ENCODE results near the gene ERGIC3. TPM values are rescaled to one million over a fixed set of nuclear protein-coding genes. Genes with fewer than 3 reads are reported as not detected.

ERGIC3 gene
- 258 TPM in 2 replicates for total RNA-seq (2014; rRNA removed; shearing (Covaris generic))

DNA sequence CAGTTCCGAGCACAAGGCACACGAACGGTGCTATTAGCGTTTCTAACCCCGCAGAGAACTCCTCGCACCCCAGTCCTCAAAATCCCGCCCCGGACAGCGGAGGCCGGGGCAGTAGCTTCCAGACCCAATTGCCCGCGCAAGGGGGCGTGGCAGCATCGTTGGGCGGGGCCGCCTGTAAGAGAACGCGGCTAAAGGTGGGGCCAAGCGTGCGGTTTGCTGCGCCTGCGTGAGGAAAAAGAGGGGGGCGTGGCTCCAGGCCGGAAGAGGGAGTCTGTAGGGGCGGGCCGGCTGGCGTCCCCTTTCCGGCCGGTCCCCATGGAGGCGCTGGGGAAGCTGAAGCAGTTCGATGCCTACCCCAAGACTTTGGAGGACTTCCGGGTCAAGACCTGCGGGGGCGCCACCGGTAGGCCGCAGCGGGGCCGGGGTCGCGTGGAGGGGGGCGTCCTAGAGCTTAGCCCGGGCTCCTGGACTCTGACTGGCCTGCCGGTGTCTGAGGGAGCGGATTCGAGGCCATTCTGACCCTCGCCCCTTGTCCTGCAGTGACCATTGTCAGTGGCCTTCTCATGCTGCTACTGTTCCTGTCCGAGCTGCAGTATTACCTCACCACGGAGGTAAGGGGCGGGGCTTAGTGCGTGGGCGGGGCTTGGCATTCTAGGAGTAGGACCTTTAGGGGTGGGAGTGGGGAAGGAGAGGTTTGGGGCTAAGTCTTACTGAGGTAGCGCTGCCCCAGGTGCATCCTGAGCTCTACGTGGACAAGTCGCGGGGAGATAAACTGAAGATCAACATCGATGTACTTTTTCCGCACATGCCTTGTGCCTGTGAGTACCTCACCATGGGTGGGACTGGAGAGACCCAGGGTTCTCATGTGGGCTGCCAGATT lies at the start of gene ERGIC3:
Gene ERGIC3, plus strand, starts transcription at position 296 of the 880 bp plus-strand sequence. Its CDS starts 20 bp downstream, at position 316.
- peak; percentile 93 for DNase-seq (ENCODE audit: low spot score)

DNA sequence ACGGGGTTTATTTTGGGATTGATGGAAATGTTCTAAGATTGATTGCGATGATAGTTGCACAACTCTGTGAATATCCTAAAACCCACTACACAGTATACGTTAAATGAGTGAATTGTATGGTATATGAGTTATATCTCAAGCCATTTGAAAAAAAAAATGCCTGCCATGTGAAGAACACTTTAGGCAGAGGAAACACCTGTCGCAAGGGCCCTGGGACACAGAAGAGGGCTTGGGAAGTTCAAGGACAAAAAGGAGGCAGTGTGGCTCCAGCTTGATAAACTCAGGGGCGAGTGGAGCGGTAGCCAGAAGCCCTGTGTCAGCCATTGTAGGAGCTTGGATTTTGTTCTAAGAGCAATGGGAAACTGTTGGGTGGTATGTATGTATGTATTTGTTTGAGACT lies 49.5 kb upstream of the ERGIC3 start:
- DNase-seq (ENCODE audit: low spot score) = no peak

DNA sequence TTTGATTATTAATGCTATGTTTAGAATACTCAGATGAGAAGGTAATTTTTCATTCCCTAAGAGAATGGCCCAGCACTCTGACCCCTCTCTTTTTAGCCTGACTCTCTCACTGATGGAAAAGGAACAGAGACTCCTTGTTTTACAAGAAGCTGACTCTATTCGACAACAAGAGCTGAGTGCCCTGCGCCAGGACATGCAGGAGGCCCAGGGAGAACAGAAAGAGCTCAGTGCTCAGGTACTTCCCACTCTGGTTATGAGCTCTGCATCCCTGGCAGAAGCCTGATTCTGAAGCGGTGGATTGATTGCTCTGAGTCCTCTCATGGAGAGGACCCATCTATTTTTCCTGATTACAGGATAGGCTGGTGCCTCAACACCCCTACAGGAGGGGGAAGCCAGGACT lies 45.4 kb upstream of the ERGIC3 start:
- DNase-seq (ENCODE audit: low spot score) = no peak

DNA sequence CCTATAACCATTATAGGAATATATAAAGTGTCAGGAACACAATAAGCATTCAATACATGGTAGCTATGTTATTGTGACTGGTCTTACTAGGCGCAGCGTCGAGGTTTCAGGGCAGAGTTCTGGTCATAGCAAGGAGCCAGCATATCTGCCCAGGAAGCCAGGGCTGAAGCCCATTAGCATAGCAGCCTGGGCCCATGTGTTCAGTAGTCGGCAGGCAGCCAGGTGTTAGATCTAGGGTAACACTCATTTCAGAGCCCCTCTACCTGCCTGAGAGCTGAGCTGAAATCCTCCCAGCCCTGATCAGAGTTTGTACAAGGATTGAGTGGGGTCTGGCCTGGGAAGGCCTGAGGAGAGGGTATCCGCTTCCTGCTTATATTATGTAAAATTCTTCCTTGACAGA lies 44.6 kb upstream of the ERGIC3 start:
- no peak for DNase-seq (ENCODE audit: low spot score)

DNA sequence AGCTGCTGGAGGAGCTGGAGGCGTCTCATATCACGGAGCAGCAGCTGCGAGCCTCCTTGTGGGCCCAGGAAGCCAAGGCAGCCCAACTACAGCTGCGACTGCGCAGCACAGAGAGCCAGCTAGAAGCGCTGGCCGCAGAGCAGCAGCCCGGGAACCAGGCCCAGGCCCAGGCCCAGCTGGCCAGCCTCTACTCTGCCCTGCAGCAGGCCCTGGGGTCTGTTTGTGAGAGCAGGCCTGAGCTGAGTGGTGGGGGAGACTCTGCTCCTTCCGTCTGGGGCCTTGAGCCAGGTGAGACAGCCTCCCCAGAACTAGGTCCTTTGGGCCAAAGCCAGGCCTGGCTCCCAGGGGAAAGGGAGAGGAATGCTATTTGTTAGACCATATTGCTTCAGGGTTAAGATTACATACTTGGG lies 44.1 kb upstream of the ERGIC3 start:
- DNase-seq (ENCODE audit: low spot score) = no peak

DNA sequence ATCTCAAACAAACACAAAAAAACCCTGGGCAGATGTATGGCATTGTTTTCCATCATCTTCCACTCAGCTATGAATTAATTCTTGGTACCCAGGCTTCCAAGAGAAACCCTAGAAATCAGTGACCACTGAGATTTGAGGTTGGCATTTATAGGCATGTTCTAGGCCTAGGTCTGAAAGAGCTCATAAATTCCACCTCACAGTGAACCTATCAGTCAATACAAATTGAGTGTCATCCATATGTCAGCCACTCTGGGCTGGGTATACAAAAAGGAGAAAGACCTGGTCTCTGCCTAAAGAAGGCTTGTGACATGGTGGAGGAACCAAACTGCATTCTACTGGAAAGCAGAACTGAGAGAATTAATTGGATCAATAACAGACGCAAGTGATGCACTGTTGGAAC lies 42.6 kb upstream of the ERGIC3 start:
- DNase-seq (ENCODE audit: low spot score) = no peak

DNA sequence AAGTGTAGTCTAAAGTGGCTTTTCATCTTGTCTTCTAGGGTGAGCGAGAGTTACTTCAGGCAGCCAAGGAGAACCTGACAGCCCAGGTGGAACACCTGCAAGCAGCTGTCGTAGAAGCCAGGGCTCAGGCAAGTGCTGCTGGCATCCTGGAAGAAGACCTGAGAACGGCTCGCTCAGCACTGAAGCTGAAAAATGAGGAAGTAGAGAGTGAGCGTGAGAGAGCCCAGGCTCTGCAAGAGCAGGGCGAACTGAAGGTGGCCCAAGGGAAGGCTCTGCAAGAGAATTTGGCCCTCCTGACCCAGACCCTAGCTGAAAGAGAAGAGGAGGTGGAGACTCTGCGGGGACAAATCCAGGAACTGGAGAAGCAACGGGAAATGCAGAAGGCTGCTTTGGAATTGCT lies 39.5 kb upstream of the ERGIC3 start:
- DNase-seq (ENCODE audit: low spot score) = no peak

DNA sequence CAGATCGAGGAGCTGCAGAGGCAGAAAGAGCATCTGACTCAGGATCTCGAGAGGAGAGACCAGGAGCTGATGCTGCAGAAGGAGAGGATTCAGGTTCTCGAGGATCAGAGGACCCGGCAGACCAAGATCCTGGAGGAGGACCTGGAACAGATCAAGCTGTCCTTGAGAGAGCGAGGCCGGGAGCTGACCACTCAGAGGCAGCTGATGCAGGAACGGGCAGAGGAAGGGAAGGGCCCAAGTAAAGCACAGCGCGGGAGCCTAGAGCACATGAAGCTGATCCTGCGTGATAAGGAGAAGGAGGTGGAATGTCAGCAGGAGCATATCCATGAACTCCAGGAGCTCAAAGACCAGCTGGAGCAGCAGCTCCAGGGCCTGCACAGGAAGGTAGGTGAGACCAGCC lies 38.6 kb upstream of the ERGIC3 start:
- DNase-seq (ENCODE audit: low spot score) = no peak

DNA sequence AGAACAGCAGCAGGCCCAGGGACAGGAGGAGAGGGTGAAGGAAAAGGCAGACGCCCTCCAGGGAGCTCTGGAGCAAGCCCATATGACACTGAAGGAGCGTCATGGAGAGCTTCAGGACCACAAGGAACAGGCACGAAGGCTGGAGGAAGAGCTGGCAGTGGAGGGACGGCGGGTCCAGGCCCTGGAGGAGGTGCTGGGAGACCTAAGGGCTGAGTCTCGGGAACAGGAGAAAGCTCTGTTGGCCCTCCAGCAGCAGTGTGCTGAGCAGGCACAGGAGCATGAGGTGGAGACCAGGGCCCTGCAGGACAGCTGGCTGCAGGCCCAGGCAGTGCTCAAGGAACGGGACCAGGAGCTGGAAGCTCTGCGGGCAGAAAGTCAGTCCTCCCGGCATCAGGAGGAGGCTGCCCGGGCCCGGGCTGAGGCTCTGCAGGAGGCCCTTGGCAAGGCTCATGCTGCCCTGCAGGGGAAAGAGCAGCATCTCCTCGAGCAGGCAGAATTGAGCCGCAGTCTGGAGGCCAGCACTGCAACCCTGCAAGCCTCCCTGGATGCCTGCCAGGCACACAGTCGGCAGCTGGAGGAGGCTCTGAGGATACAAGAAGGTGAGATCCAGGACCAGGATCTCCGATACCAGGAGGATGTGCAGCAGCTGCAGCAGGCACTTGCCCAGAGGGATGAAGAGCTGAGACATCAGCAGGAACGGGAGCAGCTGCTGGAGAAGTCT lies 37.9 kb upstream of the ERGIC3 start:
- DNase-seq (ENCODE audit: low spot score) = no peak

DNA sequence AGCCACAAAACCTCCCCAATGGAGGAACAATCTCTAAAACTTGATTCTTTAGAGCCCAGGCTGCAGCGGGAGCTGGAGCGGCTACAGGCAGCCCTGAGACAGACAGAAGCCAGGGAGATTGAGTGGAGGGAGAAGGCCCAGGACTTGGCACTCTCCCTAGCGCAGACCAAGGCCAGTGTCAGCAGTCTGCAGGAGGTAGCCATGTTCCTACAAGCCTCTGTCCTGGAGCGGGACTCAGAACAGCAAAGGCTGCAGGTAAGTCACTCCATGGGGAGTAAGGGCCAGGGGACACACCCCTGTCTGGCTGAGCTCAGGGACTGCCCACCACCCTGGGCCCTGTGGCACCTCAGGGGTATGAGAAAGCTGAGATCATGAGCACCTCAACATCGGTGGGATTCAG lies 37.1 kb upstream of the ERGIC3 start:
- DNase-seq (ENCODE audit: low spot score) = no peak

DNA sequence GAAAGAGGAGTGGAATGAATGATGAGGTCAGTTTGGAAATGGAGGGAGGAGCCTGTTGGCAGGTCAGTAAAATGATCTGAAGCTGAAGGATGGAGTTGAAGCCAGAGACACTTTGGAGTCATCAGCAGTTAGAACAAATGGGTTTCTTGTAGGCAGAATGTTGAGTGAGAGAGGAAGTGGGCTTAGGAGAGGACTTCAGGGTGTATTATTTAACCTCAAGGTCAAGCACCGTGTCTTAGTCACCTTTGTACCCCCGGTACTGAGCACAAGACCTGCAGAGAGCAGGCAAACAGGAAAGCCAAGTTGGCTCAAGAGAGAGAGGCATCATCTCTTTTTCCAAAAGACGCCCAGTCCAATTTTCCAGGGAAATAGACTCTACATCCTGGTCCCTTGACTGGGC lies 35.7 kb upstream of the ERGIC3 start:
- DNase-seq (ENCODE audit: low spot score) = no peak

DNA sequence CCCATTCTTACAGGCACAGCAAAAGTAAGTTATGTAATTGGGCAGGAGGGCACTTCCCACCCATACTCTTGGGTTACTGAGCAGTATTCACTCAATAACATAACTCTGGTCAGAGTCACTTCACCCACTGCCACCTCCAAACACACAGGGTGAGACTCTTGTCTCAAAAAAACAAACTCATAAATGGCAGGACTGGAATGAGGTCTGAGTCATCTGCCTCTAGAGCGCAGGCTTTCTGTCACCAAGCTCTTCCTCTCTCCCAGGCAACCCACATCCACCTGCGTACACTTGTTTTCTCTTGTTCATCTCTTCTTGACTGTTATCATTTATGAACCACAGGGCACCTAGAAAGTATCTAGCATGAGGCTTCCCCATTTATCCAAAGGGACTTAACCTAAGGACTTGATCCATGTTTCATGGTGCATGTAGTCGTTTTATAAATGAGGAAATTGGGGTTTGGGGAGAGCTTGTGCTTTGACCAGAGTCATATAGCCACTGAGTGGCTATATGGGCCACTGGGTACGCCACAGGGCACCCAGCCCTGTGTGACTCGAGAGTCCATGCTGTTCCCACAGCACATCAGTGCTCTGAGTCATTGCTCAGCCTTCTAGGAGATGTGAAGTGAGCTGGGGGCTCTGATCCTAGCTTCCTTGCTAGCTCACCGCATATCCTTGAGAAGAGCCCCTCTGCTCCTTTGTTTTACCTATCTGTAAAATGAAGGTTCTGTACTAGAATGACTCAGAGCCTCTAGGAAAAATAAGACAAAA lies 34.8 kb upstream of the ERGIC3 start:
- peak; percentile 66 for DNase-seq (ENCODE audit: low spot score)

DNA sequence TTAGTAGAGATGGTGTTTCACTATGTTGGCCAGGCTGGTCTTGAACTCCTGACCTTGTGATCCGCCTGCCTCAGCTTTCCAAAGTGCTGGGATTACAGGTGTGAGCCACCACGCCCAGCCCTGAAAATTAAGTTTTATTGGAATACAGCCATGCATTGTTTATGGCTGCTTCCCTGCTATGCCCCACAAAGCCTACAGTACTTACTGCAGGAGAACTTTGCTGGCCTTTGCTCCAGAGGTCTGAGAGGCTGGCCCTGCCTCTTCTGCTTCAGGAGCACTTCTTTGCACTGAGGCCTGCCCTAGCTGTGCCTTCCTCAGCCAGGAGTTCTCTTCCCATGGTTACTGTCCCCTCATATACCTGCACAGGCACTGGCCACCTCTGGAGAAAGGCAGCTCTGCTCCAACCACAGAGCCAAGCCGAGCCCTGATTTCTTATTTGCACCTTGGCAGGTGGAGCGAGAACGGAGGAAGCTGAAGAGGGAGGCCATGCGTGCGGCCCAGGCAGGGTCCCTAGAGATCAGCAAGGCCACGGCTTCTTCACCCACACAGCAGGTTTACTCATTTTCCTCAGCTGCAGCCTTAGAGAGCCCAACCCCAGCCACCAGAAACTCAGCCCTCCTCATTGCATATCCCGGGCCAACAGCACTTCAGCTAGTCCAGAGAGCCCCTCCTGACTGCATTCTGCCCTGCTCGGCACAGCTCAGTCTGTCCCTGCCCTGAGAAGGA lies 33.2 kb upstream of the ERGIC3 start:
- no peak for DNase-seq (ENCODE audit: low spot score)

DNA sequence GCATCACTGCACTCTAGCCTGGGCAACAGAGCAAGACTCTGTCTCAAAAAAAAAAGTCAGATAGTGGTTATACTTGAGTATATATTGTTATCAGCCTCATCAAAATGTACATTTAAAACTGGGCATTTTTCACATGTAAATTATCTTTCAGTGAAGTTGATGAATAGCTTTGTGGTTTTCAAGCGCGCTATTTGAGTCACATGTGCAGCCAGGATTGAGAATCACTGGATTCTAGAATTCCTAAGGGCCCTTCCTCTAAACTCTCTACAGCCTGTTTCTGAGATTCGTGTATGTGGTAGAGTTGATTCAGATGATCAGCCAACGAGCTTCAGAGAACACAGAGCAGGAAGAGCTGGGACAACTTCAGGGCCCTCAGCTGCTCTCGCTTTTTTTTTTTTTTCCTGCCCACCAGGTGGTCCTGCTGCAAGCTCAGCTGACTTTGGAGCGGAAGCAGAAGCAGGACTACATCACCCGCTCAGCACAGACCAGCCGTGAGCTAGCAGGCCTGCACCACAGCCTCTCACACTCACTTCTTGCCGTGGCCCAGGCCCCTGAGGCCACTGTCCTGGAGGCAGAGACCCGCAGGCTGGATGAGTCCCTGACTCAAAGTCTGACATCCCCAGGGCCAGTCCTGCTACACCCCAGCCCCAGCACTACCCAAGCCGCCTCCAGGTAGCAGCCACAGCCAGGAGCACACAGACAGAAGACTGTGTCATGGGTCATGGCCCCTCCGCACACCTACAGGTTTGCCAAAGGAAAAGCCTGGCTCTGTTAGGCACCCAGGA lies 30.7 kb upstream of the ERGIC3 start:
- DNase-seq (ENCODE audit: low spot score) = peak; percentile 69

DNA sequence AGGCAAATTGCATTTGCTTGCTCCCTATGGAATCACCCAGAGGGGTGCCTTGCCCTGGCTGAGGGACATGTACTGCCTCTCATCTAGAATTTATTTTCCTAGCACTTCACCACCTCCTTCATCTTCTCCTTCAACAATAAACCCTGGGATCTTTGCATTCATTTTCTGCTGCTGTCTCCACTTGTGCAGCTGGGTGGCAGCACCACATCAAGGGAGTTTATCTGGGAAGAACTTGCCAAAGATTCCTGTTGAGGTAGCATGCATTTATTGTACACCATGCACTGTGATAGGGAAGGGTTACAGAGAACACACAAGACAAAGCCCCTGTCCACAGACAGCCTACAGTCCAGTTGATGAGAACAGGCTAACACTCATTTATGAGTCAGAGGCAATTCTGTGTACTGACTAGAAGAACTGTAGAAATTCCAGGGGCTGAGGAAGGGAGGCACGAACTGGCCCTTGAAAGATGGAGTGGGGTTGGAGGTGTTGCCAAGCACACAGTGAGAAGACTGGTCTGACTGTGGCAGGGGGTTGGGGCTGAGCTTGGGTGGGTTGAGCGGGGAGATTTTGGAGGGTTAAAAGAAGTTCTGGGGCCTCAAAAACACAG lies 30.0 kb upstream of the ERGIC3 start:
- peak; percentile 57 for DNase-seq (ENCODE audit: low spot score)

DNA sequence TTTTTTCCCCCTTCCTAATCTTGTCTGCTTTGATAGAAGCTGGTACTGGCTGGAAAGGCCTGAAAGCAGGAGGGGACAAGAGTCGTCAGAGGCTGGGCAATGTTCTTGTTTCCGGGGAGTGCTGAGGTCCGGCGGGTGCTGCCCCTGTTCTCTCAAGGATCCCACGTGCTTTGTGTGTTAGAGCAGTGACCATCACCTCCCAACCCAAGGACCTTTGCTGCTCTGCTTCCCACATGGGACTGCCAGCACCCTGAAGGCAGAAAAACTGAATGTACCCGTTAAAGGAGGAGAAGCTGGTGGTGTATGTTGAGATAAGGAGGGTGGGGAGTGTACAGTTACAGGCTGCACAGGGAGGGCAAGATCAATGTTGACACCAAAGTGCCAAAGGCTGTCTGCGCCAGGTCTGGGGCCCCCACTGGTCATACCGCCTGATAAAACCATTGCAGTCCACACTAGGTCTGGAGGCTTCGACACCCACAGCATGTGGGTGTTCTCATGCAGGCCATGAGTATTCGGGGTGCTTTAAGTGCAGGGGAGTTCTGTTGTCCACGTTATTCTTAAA lies 27.4 kb upstream of the ERGIC3 start:
- no peak for DNase-seq (ENCODE audit: low spot score)

DNA sequence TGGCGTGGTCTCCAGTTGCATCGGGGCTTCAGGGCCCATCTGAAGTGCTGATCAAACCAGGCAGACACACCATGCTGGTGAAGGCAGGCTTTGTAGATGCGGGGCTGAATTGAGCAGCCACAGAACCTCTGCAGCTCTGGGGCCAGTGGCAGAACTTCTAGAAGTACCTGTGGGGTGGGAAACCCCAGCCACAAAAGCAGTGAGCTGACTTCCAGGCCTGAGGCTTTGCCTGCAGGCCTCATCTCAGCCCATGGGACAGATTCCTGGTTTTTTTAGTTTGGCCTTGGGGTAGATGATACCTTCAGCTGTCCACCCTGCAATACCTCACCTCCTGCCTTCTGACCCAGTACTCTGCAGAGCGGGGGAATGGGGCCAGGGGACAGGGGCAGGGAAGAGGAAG lies 26.5 kb upstream of the ERGIC3 start:
- no peak for DNase-seq (ENCODE audit: low spot score)

DNA sequence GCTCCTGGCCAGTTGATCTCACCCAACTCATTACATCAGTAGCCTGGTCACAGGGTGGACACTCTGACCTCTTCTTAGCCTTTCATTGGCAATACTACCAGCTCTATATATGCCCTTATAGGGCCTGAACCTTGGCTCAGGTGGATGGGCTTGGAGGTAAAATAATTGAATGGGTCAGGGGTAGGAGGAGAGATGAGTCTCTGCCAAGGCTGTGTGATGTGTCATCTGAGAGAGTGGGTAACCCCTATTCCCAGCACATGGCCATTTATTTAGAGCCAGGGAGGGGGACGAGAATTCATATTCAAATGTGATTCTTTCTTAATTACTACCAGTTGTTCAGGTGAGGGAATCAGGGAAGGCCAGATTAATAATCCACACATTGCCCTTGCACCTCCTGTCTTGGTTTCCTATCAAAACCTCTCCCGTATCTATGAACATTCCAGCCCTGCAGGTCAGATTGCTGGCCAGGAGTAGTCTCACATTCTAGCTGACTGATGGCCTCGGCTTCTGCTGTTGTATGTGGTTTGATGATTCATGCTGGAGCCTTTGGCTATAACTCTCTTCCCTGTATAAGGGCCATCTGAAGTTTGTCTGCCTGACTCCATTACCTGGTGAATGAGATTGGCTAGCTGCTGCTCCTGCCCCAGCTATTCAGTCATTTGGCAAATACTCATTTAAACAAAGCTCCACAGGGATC lies 25.8 kb upstream of the ERGIC3 start:
- peak; percentile 93 for DNase-seq (ENCODE audit: low spot score)

DNA sequence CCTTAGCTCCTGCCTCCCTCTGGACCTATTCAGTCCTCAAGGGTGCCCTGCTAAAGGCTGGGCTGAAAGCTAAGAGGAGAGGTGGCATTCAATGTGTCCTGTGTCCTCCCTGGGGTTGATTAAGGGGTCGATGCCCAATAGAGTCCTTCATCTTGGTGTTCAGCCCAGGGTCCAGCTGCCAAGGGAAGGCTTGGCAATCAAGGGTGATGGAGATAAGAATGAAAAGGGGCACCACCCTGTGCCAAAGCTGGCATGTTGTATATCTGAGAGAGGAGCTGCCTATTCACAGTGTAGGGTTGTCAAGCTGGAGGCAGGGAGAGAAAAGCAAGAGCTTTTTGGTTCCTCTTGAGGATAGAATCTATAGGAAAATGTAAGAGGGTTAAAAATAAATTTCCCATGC lies 24.8 kb upstream of the ERGIC3 start:
- DNase-seq (ENCODE audit: low spot score) = no peak
